NCI-H2107 treated with DMSO at 0.1 percent for 48 hours (cell line): ENCODE measurements around the gene MSX1.

Experiments used
- DNase-seq: peaks from one replicate; lab custom pipeline; 2025; ENCODE audit not compliant: unreplicated experiment; lab: John Stamatoyannopoulos, UW

Gene MSX1

DNA sequence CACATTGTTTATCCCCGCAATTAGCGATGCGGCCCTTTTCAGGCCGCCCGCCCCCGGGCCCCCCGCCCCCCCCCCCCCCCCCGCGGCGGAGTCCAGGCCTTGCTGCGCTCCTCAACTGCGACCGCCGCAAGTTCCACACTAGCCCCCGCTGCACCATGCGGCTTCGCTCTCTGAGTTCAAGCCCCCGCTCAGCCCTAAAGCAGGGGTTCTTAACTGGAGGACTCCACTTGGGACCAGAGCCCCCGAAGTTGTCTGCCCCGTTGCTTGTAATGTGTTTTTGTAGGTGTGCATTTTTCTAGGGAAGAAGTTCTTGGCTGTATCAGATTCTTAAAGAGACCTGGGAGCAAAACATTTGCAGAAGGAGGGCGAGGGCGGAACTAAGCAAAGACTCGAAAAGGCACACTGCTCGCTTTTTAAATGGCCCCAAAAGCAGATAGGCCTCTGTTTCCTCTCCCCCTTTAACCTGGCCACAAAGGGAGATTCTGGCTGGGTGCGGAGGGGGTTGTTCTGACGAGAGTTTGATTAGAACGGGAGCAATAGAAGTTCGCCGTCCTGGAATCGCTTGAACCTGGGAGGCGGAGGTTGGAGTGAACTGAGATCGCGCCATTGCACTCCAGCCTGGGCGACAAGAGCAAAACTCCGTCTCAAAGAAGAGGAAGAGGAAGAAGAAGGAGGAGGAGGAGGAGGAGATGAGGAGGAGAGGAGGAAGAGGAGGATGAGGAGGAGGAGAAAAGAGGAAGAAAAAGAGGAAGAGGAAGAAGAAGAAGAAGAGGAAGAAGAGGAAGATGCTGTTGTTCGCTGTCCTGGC is 2.3 kb upstream of the MSX1 start:
- DNase-seq = no peak

- no peak for DNase-seq
Measured at GRCh38 chr4:4857809-4858508, 1.5 kb upstream of the MSX1 start.

DNA sequence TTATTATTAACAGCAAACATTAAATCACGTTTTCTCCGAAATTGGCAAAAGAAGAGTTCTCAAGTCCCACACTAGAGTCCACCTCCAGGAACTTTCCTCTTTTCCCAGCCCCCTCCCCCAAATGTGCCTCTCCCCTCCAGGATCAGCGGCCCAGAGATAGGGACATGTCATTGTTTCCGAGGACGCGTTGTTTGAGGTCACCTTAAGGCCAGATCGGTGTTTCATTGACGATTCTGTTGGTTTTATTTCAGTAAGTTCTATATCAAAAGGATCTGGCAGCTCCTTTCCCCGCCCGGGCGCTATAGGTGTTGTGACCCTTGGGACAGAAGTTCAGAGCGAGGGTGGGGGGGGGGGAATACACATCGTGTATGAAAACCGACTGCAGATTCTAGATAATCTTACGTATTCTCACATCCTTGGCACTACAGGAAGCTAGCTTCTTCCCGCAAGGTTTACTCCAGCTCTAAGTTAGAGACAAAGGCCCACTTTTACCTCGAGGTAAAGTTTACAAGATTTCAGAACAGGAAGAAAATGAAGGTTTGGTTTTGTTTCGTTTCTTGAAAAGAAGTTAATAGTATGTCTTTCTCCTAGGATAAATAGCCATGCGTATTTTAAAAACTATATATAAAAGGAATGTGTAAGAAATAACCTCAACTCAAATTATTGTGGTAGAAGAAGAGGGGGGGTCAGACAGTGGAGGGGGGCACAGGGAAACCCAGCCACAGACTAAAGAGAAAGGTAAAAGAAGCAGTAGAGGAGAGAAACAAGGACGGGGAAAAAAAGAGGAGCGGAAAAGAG is 739 bp upstream of the MSX1 start:
- DNase-seq = no peak

- DNase-seq = no peak
Measured at GRCh38 chr4:4859799-4860599, 534 bp downstream of the MSX1 start.

- no peak for DNase-seq
Measured at GRCh38 chr4:4860600-4861389, 1.3 kb downstream of the MSX1 start.

- no peak for DNase-seq
Measured at GRCh38 chr4:4861390-4862018, 2.0 kb downstream of the MSX1 start.

- DNase-seq = no peak
Measured at GRCh38 chr4:4862071-4862551, 2.6 kb downstream of the MSX1 start.

GRCh38 chr4:4862665-4863482 is 3.4 kb downstream of the MSX1 start:
- DNase-seq = no peak

- DNase-seq = no peak
Measured at GRCh38 chr4:4864443-4864939, 5.0 kb downstream of the MSX1 start.

DNA sequence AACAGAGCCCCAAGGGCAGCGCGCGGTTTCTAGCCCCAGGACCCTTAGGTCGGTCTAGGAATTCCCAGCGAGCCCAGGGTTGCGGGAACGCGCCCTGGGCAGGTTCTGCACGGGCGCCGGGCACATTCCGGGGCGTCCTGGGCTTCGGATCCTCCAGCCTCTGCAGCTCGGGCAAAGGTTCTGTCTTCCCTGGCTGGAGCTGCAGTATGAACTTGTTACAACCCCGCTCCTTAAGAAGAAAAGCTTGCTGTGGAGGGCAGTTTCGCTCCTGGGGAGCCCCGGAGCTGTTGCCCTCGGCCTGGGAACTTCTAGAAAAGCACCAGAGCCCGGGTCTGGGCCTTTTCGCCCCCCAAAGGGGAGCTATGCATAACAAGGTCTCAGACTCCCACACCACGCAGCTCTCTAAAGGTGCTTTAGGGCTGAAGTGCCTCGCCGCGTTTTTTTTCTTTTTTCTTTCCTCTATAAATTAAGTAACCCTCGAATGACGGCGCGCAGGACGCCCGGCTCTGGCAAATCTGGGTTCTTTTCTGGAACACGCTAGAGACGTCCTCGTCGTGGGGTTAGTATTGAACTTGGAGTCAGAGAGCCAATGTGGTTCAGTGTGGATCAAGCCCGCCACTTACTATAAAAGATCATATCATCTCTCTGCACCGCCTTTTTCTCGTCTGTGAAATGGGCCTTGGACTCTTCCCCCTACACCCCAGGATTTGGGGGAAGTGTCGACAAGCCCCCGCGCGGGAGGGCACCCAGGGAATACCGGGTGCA is 5.7 kb downstream of the MSX1 start:
- no peak for DNase-seq

DNA sequence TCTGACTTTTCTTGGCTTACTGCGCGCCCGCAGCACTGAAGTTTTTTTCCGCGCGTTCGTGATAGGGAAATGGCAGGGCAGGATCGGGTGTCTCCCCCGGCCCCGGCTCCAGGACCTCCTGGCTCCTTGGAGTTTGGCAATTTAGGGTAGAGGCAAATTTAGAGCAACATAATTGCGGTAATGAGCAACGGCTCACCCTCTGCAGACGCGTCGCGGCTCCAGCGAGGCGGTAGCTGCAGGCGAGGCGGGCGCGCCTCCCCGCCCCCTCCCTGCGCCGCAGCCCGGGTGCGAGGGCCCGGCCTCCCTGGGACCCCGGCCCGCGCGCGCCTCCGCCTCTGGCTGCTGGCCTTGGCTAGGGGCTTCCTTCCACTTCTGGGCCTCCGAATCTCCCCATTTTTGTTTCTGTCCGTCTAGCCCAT is 6.2 kb downstream of the MSX1 start:
- no peak for DNase-seq

DNA sequence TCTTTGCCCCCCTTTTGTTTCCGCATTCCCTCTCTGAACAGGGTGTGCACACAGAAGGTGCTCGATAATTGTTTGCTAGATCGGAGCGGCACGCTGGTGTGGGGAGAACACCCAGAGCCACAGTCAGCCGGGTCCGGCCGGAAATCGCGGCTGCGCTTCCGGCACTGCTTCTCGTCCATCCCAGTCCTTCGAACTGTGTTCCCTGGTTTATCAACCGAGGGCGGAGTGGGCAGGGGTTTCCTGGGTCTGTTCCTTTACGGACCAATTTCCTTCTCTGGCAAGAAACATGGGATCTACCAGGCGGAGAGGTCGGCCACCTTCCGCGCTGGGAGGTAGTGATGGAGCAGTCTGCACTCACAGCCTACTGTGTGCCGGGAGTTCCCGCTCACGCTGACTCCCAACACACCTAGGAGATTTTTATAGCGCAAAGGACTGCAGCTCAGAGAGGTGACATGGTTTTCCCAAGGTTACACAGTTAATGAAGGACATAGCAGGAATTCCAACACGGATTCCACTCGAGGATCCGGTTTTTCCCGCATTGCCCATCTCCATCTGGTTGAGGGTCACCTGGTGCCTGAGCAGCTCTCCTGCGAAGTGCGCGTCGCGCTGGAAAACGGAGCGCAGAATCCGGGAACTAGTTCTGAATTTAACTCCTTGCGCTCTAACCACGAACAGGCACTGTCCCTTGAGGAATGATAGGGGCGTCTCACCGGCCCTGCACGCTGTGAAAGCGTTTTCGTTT is 6.8 kb downstream of the MSX1 start:
- no peak for DNase-seq

GRCh38 chr4:4866866-4867374 is 7.5 kb downstream of the MSX1 start:
- DNase-seq = no peak

DNA sequence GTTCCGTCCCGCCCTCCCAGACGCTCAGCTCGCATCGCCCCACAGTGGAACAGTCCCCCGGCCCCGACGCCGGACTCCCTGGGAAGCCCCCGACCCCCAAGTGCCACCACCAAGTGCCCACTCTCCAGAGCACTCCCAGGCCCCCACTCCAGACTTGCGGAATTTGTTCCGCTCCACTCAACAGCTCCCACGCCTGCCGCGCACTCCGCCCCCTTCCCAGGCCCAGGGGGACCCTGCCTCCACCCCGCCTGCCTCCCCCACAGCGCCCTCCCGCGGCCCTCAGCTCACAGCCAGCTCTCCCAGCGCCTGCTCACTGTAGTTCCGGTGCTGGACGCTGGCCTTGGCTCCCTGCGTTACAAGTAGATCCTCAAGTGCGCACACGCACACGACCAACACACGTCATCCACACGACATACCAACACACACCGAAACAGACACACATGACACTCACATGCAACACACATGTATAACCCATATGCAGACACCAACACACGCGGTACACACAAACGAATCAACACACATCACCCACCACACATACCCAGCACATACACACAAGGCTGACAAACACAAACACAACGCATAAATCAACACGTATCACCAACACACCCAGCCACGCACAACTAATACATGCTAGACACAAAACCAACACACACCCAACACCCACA is 8.0 kb downstream of the MSX1 start:
- no peak for DNase-seq

GRCh38 chr4:4868040-4868757 is 8.7 kb downstream of the MSX1 start:
- no peak for DNase-seq
